Gastrocnemius medialis (tissue), 4 donors: Measurements from ENCODE around the gene KCNB1.

Experiments
- POLR2A ChIP-seq, 2 donors: fragments of 450-650 bp; IDR thresholded peaks; one replicate each; pipeline ENCODE4 v1.6.1; 2017; ENCODE audit warnings: antibody characterized with exemption in 2 of 2, mild to moderate bottlenecking in 2 of 2, moderate library complexity in 2 of 2
- TF ChIP-seq, protein P1 (sequence below), 5 experiments: fragments of 450-650 bp in 3 of 5; fragments of 200-600 bp in 2 of 5; sonication (generic) in 2 of 5; IDR thresholded peaks in 4 of 5; conservative IDR thresholded peaks in 1 of 5; 1 replicate in 4 of 5; 2 replicates in 1 of 5; pipeline ENCODE4 v1.5.1; 2016 to 2019; ENCODE audit warnings: antibody characterized with exemption in 5 of 5, mild to moderate bottlenecking in 3 of 5, moderate library complexity in 3 of 5

DNA sequence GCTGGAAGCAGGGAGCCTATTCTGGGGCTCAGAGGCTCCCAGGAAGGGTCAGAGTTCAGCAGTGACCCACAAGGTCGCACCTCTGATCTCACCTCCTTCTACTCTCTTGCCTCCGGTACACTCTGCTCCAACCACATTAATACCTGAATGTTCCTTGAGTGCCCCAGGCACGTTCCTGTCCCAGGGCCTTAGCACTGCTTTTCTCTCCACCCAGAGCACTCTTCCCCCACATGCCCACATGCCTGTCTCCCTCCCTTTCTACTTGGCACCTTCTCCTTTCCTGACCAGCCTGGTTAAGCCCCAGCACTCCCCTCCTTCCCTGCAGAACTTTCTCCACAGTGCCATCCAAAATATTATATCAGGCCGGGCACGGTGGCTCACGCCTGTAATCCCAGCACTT lies 13.4 kb downstream of the KCNB1 start:
- TF ChIP-seq, protein P1, sequence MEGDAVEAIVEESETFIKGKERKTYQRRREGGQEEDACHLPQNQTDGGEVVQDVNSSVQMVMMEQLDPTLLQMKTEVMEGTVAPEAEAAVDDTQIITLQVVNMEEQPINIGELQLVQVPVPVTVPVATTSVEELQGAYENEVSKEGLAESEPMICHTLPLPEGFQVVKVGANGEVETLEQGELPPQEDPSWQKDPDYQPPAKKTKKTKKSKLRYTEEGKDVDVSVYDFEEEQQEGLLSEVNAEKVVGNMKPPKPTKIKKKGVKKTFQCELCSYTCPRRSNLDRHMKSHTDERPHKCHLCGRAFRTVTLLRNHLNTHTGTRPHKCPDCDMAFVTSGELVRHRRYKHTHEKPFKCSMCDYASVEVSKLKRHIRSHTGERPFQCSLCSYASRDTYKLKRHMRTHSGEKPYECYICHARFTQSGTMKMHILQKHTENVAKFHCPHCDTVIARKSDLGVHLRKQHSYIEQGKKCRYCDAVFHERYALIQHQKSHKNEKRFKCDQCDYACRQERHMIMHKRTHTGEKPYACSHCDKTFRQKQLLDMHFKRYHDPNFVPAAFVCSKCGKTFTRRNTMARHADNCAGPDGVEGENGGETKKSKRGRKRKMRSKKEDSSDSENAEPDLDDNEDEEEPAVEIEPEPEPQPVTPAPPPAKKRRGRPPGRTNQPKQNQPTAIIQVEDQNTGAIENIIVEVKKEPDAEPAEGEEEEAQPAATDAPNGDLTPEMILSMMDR (IDR thresholded peaks at IDR 0.05 in 4 of 5, conservative IDR thresholded peaks at IDR 0.05 in 1 of 5), result no peak
- TF ChIP-seq POLR2A (IDR thresholded peaks at IDR 0.05), result no peak
